HUES64 (cell line): ENCODE data around the gene SERPINB12. TPM values are rescaled to one million over a fixed set of nuclear protein-coding genes. Genes with fewer than 3 reads are reported as not detected.

Source experiments
- H3K27ac ChIP-seq: 2 replicates; pipeline ENCODE4 v1.7.0; 2013; ENCODE audit warnings: low read depth, low read length, inconsistent platforms
- H3K27me3 ChIP-seq: 2 replicates; pipeline ENCODE4 v1.6.1; 2013; ENCODE audit warnings: mild to moderate bottlenecking, low read length; ENCODE audit not compliant: insufficient read depth
- H3K36me3 ChIP-seq: 2 replicates; pipeline ENCODE4 v1.6.1; 2013; ENCODE audit warnings: mild to moderate bottlenecking, low read length; ENCODE audit not compliant: insufficient read depth
- H3K4me1 ChIP-seq: 2 replicates; pipeline ENCODE4 v1.6.1; 2013; ENCODE audit warnings: mild to moderate bottlenecking, low read length, moderate library complexity; ENCODE audit not compliant: insufficient read depth
- H3K4me3 ChIP-seq: 2 replicates; pipeline ENCODE4 v1.5.1; 2013; ENCODE audit warnings: mild to moderate bottlenecking, low read length, moderate library complexity
- H3K9ac ChIP-seq: 2 replicates; pipeline ENCODE4 v1.6.1; 2013; ENCODE audit warnings: mild to moderate bottlenecking, low read depth, low read length
- H3K9me3 ChIP-seq: 2 replicates; pipeline ENCODE4 v1.6.1; 2013; ENCODE audit warnings: low read depth, low read length; ENCODE audit not compliant: insufficient read depth
- WGBS: fragments of 150-250, 120-280 bp; methylation state at CpG from one replicate; pipeline ENCODE4 v1.1.7; 2013; ENCODE audit warnings: missing lambda C conversion rate; 5-methylcytosine and 5-hydroxymethylcytosine counted together
- polyA plus RNA-seq, 2 experiments: library from polyadenylated mRNA; stranded (reverse); fragments of 50-300 nt; gene quantifications; one replicate each; pipeline ENCODE4 v1.2.3, GENCODE V29; 2013

Gene SERPINB12
- polyA plus RNA-seq (2013, experiment 1 of 2), result not detected
- polyA plus RNA-seq (2013, experiment 2 of 2), result not detected

GRCh38 chr18:63542069-63542468 lies at the start of gene SERPINB12:
Gene SERPINB12 (plus strand): TSS chr18:63542369. CDS start chr18:63556160, 13,791 bp downstream.
- no CpG with 5 or more reads among the region's 1 CpG for WGBS
- Histone ChIP-seq H3K36me3 (no peaks in the 10 kb centered on the region), H3K9me3 (no peaks in the 10 kb centered on the region), H3K27me3 (no peaks in the 10 kb centered on the region), H3K4me1 (peaks cover 4% of the 10 kb centered on the region), H3K9ac (no peak within 1 kb of the TSS), H3K27ac (no peak within 1 kb of the TSS), H3K4me3 (no peak within 1 kb of the TSS)

- 94% methylated on average over 3 of the region's 3 CpGs for WGBS
- Histone ChIP-seq H3K9me3 (no peaks in the 10 kb centered on the region), H3K36me3 (no peaks in the 10 kb centered on the region)
Observed at GRCh38 chr18:63492851-63493250, 49.3 kb upstream of the SERPINB12 start.

GRCh38 chr18:63495675-63496074 lies 46.5 kb upstream of the SERPINB12 start:
- Histone ChIP-seq H3K36me3 (no peaks in the 10 kb centered on the region), H3K4me3 (no peak overlapping the region), H3K9me3 (no peaks in the 10 kb centered on the region), H3K27me3 (no peaks in the 10 kb centered on the region), H3K4me1 (no peaks in the 10 kb centered on the region), H3K9ac (no peak overlapping the region), H3K27ac (no peak overlapping the region)
- no CpG with 5 or more reads among the region's 2 CpGs for WGBS

More at GRCh38 chr18:63492851-63493250, 49.3 kb upstream of the SERPINB12 start:
- Histone ChIP-seq H3K27me3 (no peaks in the 10 kb centered on the region), H3K27ac (no peak overlapping the region), H3K9ac (no peak overlapping the region), H3K4me1 (no peaks in the 10 kb centered on the region), H3K4me3 (no peak overlapping the region)

DNA sequence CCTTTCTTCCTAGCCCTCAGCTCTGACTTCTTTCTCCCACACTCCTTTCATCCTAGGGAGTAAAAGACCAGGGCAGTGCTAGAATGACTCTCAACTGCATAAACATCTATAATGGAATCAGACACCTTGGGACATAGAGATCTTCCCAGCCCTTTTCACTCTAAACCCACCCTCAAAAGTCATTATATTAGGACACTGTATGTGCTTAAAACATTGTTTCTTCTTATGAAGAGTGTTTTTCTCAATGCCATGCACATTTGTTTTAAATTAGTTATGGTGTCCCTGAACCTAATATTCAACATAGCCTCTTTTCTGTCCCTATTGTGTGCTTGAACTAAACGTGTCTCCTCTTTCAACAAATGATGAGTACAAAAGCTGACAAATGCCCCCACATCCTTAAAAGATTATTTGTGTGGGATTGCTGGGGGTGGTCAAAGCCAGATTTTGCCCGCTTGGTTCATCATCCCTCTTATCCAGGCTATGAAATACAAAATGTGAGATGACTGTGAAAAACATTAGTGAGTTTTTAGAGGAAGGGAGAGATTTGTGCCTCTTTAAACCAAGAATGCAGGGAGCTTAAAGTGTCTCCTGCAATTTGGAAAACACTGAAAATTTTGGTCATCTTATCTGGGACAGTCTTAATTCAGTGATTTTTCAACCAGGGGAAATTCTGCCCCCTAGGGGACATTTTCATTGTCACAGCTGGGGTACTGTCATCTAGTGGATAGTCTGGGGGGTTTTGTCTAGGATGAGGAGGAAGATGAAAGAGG lies 36.4 kb upstream of the SERPINB12 start:
- 89% methylated on average over 1 of the region's 2 CpGs for WGBS
- no peak overlapping the region for H3K9ac ChIP-seq
- no peaks in the 10 kb centered on the region for H3K36me3 ChIP-seq
- no peaks in the 10 kb centered on the region for H3K27me3 ChIP-seq
- no peaks in the 10 kb centered on the region for H3K9me3 ChIP-seq
- no peak overlapping the region for H3K27ac ChIP-seq
- H3K4me1 ChIP-seq, result no peaks in the 10 kb centered on the region
- no peak overlapping the region for H3K4me3 ChIP-seq

- Histone ChIP-seq H3K9ac (no peak overlapping the region), H3K27me3 (no peaks in the 10 kb centered on the region), H3K27ac (no peak overlapping the region), H3K9me3 (no peaks in the 10 kb centered on the region), H3K4me3 (no peak overlapping the region), H3K36me3 (no peaks in the 10 kb centered on the region), H3K4me1 (no peaks in the 10 kb centered on the region)
- WGBS, result 84% methylated on average over 3 of the region's 3 CpGs
Observed at GRCh38 chr18:63506336-63506646, 35.9 kb upstream of the SERPINB12 start.

GRCh38 chr18:63508596-63508995 lies 33.6 kb upstream of the SERPINB12 start:
- H3K36me3 ChIP-seq, result no peaks in the 10 kb centered on the region
- H3K9me3 ChIP-seq, result no peaks in the 10 kb centered on the region
- no peak overlapping the region for H3K27ac ChIP-seq
- no peak overlapping the region for H3K4me3 ChIP-seq
- H3K4me1 ChIP-seq, result peaks cover 5% of the 10 kb centered on the region; the same call in 1 of the 2 replicates
- whole genome bisulfite sequencing, result 95% methylated on average over 3 of the region's 3 CpGs
- H3K27me3 ChIP-seq, result no peaks in the 10 kb centered on the region
- H3K9ac ChIP-seq, result no peak overlapping the region

DNA sequence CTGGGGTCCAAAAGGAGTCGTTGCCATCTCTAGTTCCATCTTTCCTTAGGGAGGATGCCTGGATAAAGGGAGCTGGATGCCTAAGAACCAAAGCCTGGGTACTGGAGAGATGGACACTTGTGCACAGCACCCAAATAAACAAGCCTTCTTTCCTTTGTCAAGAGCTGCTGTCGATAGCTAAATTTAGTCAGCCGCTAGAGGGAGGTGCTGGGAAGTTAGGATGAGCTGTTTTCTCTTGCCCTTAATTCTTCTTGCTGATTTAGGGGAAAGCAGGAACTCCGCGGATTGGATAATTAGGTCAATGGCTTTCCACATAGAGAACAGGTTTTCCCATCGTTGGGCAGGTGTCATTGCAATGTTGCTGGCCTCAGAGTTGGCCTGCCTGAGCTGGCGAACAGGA lies 30.9 kb upstream of the SERPINB12 start:
- Histone ChIP-seq H3K9me3 (no peaks in the 10 kb centered on the region), H3K36me3 (no peaks in the 10 kb centered on the region), H3K9ac (no peak overlapping the region), H3K4me3 (no peak overlapping the region), H3K27me3 (no peaks in the 10 kb centered on the region), H3K4me1 (peaks cover 19% of the 10 kb centered on the region), H3K27ac (no peak overlapping the region)
- WGBS, result 24% methylated on average over 7 of the region's 7 CpGs

GRCh38 chr18:63514326-63514725 lies 27.8 kb upstream of the SERPINB12 start:
- Histone ChIP-seq H3K27ac (no peak overlapping the region), H3K9me3 (no peaks in the 10 kb centered on the region), H3K4me1 (peaks cover 19% of the 10 kb centered on the region), H3K4me3 (no peak overlapping the region; the same call in 1 of the 2 replicates), H3K36me3 (no peaks in the 10 kb centered on the region), H3K27me3 (no peaks in the 10 kb centered on the region), H3K9ac (no peak overlapping the region)
- WGBS, result 73% methylated on average over 3 of the region's 6 CpGs

DNA sequence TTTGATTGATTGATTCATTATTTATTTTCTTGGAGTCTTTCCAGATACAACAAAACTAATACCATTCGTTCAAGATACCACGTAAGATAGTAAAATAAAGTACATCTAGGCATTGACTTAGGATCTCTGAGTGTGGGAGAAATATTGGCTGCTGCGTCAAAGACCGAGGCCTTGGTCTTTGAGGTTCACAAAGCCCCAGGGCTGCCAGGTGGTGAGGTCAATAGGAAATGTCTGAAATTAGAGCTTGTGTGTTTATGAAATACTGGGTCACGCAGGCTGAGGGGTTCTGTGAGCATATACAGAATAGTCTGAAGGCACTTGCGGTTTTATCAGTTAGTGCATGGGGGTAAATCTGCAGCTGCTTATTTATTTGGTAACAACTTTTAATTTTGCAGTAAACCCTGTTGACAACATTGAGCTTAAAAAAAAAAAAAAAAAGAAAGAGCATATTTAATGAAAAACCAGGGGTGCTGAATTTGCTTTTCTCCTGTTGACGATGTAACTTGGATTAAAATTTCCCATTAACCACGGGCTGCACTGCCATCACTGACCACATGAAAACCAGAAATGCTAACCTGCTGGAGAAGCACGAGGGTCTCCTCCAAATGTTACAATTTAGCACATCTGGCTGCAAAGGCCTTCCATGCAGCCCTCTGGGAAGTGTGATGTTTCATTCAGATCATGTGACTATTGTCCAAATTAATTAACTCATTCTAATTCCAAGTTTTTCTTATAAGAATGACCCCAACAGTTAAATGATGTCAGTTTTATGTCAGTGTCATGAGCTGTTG lies 27.1 kb upstream of the SERPINB12 start:
- H3K27me3 ChIP-seq, result no peaks in the 10 kb centered on the region
- H3K4me3 ChIP-seq, result no peak overlapping the region
- H3K4me1 ChIP-seq, result peaks cover 19% of the 10 kb centered on the region
- no peak overlapping the region for H3K27ac ChIP-seq
- no peaks in the 10 kb centered on the region for H3K36me3 ChIP-seq
- H3K9ac ChIP-seq, result no peak overlapping the region
- 93% methylated on average over 9 of the region's 9 CpGs for WGBS
- no peaks in the 10 kb centered on the region for H3K9me3 ChIP-seq

- H3K9me3 ChIP-seq, result no peaks in the 10 kb centered on the region
- H3K4me3 ChIP-seq, result no peak overlapping the region
- H3K4me1 ChIP-seq, result peaks cover 19% of the 10 kb centered on the region
- no peak overlapping the region for H3K27ac ChIP-seq
- H3K36me3 ChIP-seq, result no peaks in the 10 kb centered on the region
- no CpG with 5 or more reads among the region's 1 CpG for WGBS
- no peaks in the 10 kb centered on the region for H3K27me3 ChIP-seq
- H3K9ac ChIP-seq, result no peak overlapping the region
Observed at GRCh38 chr18:63515801-63516200, 26.4 kb upstream of the SERPINB12 start.

DNA sequence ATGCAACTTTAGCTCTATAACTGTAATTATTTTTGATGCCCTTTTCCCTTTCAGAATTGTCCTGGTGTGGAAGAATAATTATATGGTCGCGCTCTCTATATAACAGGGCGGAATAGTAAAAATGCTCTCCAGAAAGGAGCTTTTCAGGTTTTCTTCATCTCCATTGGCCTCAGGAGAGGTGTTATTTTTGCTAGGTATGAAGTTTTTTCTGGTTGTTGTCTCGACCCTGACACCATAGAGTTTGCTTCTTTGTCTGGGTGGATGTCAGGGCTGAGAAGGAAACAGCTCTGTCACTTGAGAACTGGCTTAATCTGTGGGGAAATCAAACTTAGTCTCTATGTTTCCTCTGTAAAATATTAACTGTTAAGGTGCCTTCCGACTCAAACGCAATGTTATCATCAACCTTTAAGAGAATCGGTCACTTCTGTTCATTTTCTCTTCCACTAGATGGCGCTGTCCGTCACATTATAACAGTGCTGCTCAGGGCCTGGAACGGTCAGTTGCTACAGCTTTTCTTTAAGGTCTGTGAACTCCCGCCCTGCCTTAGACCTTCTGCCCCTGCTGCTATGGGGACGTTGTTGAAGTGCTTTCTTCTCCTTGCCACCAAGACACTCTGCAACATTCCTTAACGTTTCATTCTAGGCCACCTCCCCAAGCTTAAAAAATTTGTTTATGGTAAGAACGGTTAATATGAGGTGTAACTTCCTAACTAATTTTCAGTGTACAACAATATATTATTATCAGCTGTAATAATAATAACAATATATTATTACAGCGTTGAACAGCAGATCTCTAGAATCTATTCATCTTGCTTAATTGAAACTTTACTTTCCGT lies 23.8 kb upstream of the SERPINB12 start:
- Histone ChIP-seq H3K27me3 (no peaks in the 10 kb centered on the region), H3K27ac (no peak overlapping the region), H3K4me3 (no peak overlapping the region), H3K4me1 (peaks cover 15% of the 10 kb centered on the region), H3K9ac (no peak overlapping the region), H3K9me3 (no peaks in the 10 kb centered on the region), H3K36me3 (no peaks in the 10 kb centered on the region)
- 48% methylated on average over 13 of the region's 16 CpGs for WGBS
